Transverse colon (tissue), 3 donors: ENCODE data around the gene SLC35F3.

Experiments used
- POLR2A ChIP-seq: fragments of 450-650 bp; IDR thresholded peaks from one replicate; pipeline ENCODE4 v1.6.1; 2016; ENCODE audit warnings: antibody characterized with exemption, mild to moderate bottlenecking, moderate library complexity
- TF ChIP-seq, protein P1 (sequence below), 5 experiments: fragments of 200-600 bp in 3 of 5; fragments of 450-650 bp in 2 of 5; sonication (generic) in 3 of 5; IDR thresholded peaks; 1 replicate in 2 of 5; 2 replicates in 3 of 5; pipeline ENCODE4 v1.5.1; 2016 to 2017; ENCODE audit warnings: antibody characterized with exemption in 5 of 5, inconsistent platforms in 3 of 5, mild to moderate bottlenecking in 2 of 5, moderate library complexity in 1 of 5

DNA sequence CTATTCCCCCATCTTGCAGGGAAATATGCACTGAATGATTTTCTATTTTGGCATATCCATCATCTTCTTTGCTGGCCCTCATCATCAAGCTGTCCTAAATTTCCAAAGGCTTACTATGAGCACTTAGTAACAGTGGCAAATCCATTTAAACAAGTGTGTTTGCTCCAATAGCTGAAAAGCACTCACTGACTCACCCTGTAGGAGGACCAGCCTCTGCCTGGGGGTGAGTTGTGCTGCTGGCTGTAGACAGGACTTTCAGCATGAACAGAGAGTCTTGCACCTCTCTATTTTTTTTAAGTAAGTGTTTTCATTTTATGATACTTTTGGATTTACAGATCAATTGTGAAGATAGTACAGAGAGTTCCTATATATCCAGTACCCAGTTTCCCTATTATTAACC, 97.3 kb downstream of the SLC35F3 start:
- TF ChIP-seq POLR2A, result no peak
- TF ChIP-seq, protein P1, sequence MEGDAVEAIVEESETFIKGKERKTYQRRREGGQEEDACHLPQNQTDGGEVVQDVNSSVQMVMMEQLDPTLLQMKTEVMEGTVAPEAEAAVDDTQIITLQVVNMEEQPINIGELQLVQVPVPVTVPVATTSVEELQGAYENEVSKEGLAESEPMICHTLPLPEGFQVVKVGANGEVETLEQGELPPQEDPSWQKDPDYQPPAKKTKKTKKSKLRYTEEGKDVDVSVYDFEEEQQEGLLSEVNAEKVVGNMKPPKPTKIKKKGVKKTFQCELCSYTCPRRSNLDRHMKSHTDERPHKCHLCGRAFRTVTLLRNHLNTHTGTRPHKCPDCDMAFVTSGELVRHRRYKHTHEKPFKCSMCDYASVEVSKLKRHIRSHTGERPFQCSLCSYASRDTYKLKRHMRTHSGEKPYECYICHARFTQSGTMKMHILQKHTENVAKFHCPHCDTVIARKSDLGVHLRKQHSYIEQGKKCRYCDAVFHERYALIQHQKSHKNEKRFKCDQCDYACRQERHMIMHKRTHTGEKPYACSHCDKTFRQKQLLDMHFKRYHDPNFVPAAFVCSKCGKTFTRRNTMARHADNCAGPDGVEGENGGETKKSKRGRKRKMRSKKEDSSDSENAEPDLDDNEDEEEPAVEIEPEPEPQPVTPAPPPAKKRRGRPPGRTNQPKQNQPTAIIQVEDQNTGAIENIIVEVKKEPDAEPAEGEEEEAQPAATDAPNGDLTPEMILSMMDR (IDR thresholded peaks at IDR 0.05), result no peak
